HG03045 (cell line): ENCODE data around the gene PIGW.
"Not testable (repeated sequence)": the region's sequence is repeated elsewhere in the genome, so short reads cannot be mapped to it uniquely, and the experiment has no call there.

ENCODE experiments used
- ATAC-seq: cut with Tn5 transposase; IDR thresholded peaks from one replicate; pipeline ENCODE4 v1.9.1; 2021; ENCODE audit warnings: mild to moderate bottlenecking, moderate library complexity; ENCODE audit not compliant: unreplicated experiment

The PIGW gene

DNA sequence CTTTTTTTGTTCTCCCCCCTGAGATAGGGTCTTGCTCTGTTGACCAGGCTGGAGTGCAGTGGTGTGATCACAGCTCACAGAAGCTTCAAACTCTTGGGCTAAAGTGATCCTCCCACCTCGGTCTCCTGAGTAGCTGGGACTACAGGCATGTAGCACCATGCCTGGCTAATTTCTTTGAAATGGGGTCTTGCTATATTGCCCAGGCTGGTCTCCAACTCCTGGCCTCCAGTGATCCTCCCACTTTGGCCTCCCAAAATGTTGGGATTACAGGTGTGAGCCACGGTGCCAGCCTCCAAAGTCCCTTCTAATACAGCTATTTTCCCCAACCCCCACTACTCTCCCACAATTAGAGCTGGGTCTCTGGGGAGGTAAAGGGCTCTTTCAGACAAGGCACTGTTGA lies 26.3 kb upstream of the PIGW start:
- ATAC-seq: not testable (repeated sequence)

DNA sequence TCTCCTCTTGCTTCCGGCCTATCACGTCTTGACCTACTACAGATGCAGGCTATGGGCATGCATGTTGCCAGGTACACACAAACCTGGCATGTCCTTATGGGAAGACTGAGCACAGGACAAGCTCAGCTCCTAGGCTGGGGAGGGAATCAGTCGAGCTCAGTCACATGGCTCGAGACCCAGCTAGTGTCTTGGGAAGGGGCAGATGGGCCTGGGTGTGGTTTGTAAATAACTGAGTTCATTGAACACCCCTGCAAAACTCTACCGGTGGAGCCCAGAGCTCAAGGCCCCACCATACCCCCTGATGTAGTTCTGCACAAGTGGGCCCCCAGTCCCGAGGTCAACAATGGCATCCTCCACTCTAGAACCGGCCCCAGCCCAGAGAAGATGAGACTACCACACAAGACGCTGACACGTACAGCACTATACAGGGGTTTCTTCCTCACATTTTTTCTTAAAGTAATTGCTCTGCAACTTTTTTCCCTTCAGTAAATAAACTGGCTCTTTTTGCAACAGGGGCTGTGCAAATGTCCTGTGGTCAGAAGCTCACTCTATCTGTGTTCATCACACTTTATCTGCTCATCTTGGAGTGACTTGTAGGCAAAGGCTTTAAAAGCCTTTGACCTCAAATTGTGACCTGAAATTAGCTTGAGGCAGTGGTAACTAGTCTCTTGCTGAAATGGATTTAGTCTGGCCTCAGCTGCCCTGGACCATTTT lies 25.4 kb upstream of the PIGW start:
- no peak for ATAC-seq

DNA sequence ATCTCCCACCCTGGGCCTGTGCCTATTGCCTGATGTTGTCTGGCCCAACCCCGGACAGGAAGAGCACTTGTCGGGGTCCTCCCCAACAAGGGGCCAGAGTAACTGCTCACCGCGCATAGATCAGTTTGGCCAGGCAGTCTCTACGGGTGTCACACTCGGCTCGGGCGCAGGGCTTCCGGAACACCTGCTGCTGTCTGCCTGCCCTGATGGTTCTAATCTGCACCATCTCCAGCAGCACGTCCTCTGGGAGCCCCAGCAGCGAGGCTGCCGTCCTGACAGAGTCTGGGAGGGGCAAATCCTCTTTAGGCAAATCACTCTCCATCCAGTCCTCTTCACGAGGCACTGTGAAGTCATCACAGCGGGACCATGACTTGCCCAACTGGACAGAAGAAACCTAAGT lies 24.2 kb upstream of the PIGW start:
- ATAC-seq: no peak

DNA sequence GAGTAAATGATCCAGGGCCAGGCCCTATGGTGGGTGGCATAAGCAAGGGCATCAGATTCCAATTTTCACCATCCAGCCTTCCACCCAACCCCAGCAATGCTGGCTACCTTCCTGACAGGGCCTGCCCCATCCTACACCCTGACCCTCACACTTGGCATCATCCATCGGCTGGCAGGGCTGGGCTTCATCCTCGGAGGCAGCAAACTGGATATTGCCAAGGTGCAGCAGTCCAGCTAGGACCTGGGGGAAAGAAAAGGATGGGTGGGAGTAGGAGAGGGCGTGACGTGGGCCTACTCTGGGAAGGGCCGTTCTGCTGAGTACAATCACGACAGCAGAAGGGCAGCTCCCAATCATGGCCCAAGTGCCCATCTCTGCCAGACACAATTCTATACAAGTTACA lies 23.6 kb upstream of the PIGW start:
- no peak for ATAC-seq

DNA sequence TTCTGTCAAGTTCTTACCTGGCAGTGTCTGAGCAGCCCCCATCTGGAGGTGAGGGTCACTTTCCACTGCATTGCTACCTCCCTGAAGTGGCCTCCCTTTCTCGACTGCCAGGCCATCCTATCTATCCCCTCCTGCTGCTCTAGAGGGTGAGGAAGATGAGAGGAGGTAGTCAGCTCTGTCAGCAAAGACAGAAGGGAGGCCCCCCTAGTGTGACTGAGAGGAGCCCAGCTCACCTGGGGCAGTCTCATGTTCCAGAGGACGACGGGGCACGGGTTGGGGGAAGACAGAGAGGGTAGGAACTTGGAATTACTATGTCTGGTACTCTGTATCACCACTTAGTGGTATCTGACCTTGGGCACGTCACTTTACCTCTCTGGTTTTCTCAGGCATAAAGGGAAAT lies 22.1 kb upstream of the PIGW start:
- no peak for ATAC-seq

DNA sequence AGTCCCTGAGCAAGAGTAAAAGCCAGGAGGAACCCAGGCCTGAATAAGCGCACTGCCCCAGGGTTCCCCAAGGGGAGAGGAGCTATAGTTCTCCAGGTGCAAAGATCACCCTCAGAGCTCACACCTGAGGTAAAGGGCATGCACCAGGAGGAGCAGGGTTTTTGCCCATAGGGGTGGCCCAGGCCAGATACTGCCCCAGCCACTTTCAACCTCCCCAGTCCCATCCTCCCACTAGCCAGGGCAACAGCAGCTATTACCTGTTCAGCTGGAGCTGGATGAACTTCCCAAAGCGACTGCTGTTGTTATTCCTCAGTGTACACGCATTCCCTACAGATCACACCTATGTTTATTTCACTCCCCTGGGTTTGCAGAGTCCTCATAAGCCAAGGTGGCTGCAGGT lies 19.9 kb upstream of the PIGW start:
- no peak for ATAC-seq

DNA sequence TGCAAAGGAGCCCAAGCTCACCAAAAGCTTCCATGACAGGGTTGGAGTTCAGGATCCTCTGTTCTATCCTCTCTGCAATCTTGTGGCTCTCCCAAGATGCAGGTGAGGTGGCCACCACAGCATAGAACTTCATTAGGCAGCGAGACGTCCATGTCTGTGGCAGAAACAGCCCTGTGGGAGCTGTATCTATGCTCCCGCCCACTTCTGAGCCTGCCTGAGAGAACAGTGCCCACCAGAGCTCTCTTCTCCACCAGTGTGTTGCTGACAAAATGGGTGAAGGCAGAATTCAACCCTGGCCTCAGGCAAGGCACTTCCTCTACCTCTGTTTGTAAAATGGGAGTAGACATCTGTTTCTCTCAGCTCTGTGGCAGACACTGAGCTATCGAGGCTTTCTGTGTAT lies 18.9 kb upstream of the PIGW start:
- ATAC-seq: no peak

DNA sequence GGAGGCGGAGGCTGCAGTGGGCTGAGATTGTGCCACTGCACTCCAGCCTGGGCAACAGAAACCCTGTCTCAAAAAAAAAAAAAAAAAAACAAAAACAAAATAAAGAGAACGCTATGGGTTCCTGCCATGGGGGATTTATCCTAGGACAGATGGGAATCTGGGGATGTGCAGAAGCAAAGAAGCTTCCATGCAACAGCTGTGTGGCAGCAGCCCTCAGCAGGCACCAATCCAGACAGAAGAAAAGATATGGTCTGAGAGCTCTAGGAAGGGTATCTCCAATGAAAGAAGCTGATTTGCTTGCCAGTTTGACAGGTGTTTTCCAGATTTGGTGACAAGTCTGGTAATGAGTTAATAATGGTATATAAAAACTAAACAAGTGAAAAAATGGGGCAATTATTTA lies 11.7 kb upstream of the PIGW start:
- no peak for ATAC-seq

DNA sequence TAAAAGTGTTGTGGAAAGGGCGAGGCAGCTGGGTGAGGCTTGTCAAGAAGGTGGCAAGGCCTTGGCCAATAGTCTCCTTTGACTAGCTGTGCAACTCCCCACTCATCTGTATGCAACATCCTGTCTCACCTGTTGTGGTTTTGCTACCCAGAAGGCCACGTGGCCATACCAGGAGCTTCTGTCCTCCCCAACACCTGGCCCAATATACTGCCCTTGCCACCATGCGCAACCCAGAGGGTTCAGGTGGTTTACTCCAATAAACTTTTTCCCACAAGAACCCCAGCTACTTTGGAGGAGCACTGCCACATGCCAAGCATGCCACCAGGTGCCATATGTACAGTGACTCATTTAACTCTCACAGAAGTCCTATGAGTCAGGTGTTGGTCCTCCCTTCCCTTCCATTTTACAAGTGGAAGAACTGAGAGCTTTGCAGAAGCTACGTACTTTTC lies 10.3 kb upstream of the PIGW start:
- ATAC-seq: no peak

DNA sequence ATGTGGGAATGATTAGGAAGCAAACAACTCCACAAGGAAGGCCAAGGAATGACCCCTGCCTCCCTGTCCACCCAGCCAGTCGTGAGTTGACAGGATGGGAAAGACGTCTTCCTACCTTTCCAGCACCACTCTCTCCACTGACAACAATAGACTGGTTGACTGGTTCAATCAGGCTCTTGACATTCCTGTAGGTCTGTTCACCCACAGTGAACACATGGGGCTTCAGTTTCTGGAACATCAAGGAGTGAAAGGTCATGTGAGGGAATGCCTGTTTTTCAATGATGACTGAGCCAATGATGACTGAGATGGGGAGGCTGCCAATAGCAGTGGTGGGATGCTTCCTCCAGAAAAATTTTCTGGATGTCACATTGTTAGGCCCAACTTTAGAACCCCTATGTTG lies 9.7 kb upstream of the PIGW start:
- no peak for ATAC-seq

DNA sequence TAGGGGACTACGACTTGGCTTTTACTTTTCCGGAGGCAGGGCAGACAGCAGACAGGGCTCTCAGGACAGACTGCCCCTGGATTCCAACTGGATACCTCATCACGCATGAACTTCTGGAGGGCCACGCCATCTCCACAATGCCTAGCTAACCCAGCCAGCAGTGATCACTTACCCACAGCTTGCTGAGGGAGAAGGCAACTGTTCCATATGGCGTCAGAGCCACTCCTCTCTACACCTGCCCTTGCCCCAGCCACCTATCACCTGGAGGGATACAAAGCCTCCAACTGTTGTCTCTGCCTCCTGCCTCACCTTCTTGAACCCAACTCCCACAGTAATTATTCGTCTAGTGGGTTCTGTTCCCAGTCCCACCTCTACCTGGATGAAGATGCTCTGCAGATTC lies 8.9 kb upstream of the PIGW start:
- no peak for ATAC-seq

DNA sequence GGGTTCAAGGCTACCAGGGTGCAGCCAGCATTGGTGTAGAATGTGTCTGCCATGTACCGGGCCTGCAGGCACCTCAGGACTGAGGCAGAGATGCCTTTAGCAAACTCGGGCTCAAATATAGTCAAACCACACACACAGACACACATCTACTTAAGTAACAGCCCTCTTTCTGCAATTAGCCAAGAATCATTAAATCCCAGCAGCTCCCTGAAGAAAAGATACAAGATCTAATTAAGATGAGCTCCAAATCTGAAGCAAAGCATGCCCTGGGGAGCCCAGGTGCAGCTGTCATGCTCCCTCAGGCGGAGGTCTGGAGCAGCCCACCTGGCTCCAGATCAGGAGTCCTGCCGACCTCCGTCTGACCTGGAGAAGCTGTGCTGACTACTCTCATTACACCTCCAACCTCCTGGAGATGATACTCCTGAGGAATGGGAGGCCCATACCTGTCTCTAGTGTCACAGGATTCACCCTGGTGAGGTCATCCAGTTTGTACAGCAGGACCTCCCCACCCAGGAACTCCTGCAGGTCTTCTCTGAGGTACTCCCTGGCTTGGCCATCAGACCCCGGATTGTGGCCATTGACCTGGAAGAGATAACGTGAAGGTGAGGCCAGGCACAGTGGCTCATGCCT lies 7.1 kb upstream of the PIGW start:
- no peak for ATAC-seq

DNA sequence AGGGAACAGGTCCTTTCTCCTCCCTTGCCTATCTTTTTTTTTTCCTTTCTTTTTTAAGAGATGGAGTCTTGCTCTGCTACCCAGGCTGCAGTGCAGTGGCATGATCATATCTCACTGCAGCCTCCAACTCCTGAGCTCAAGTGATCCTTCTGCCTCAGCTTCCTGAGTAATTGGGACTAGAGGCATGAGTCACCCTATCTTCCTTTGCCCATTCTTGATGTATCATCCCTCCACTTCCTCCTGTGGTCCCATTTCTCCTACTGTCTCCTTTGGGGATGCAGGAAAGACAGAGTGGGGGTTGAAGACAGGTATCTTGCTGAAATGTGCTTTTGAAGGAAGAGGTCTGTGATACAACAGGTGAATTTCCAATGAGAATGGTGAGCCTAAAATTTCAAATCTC lies 5.7 kb upstream of the PIGW start:
- ATAC-seq: no peak

DNA sequence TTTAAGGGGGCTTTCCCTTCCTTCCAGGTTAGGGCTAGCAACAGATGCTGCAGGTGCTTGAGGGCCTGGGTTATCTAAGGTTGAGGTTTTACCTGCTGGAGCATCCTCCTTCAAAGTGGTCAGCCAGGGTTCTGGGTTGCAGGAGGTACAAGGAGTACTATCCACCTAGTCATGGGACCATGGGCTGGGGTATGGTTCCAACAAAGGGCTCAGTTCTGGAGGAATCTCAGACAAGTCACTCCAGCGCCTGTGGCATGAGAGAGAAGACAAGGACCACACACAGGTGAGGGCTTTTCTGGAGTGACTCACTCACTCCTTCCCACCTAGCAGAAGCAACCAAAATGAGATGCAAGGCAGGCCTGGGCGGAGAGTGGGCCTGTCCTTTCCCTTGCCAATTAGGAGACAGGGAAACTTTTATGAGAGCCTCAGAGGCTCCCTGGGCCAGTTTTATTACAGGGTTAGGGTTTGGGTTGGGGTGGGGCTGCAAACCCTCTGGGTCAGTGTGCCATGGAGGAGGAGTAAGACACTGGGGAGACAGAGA lies 2.3 kb upstream of the PIGW start:
- ATAC-seq: no peak

DNA sequence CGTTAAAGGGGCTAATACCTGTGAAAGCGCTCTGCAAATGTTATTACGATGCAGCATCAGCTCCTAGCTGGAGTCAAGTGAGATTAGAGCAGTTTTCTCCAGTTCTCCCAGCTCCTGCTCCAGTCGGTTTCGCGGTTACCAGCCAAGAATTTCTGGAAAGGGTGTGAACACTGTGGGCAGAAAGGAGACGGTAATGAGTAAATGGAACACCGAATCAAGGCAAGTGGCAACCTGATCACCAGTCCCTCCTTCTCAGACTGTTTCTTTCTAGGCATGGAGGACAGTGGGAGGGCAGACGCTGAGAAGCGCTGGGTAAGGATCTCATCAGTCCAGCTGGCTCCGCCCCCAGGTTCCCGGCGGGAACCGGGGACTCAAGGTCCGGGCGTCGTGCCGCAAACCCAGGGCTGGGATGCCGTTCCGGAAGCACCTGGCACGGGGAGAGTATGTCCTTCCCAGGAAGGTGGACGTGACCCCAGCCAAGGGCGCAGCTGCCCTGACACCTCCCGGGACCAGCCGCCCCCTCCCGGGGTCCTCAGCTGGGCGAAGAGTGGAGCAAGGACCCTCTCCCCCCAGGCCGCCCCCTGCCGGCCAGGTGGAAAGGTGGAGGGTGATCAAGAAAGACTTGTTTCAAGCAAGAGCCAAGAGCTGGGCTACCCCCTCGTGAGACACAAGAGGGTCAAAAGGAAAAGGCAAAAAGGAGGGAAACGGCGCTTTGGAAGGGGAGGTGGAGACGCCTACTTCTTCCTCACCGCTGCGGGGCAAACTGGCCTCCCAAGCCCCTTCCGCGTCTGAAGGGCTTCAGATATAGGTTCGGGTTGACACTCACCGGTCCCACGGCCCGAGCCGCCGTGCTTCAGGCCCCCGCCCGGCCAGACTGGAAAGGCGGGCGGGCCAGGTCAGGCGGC lies 600 bp upstream of the PIGW start:
- peak; percentile 31 for ATAC-seq

DNA sequence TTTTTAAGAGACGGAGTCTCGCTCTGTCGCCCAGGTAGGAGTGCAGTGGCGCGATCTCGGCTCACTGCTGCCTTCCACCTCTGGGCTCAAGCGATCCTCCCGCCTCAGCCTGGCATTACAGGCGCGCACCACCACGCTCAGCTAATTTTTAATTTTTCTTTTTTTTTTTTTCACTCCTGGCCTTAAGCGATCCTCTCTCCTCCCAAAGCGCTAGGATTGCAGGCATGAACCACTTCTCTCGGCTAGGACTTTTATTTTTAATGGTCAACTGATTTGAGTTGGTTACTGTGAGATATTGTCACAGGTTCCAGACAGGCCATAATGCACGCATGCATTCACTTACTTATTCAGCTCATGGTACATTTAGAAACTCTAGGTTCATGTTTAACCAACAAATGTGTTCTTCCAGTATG lies 888 bp downstream of the PIGW start:
- ATAC-seq: peak; percentile 14

DNA sequence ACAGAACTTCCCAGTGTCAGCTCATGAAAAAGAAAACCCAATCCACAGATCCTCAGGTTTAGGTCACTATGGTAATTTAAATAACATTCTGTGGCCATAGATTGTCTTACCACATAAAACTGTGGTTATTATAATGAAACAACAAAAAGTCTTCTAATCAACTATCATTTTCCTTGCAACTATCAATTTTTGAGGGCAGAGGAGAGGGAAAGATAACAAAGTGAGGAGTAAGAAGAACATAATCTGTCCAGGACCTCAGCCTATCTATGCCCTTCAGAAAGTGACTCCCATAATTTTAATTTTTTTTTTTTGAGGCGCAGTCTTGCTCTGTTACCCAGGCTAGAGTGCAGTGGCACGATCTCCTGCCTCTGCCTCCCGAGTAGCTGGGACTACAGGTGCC lies 5.9 kb downstream of the PIGW start:
- ATAC-seq: no peak

DNA sequence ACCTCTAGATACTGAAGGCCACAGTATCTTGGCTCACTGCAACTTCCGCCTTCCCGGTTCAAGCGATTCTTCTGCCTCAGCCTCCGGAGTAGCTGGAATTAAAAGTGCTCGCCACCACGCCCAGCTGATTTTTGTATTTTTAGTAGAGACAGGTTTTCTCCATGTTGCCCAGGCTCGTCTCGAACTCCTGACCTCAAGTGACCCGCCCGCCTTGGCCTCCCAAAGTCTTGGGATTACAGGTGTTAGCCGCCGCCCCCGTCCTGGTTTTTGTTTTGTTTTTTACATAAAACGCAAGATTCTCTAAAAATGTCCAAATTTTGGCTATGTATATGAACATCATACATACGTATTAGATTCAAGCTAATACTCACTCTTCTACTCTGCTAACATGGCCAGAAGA lies 8.0 kb downstream of the PIGW start:
- ATAC-seq: no peak

DNA sequence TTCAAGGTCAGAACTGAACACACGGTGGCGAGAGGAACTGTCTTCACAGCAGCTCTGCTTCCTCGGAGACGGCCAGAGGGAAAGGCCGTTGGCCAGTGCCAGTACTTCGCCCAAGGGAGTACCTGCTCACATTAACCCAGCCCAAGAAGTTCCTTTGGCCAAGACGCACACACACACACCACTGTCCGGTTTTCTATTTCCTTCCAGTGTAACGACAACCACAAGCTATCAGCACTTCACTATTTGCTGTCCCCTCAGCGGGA lies 9.2 kb downstream of the PIGW start:
- no peak for ATAC-seq

DNA sequence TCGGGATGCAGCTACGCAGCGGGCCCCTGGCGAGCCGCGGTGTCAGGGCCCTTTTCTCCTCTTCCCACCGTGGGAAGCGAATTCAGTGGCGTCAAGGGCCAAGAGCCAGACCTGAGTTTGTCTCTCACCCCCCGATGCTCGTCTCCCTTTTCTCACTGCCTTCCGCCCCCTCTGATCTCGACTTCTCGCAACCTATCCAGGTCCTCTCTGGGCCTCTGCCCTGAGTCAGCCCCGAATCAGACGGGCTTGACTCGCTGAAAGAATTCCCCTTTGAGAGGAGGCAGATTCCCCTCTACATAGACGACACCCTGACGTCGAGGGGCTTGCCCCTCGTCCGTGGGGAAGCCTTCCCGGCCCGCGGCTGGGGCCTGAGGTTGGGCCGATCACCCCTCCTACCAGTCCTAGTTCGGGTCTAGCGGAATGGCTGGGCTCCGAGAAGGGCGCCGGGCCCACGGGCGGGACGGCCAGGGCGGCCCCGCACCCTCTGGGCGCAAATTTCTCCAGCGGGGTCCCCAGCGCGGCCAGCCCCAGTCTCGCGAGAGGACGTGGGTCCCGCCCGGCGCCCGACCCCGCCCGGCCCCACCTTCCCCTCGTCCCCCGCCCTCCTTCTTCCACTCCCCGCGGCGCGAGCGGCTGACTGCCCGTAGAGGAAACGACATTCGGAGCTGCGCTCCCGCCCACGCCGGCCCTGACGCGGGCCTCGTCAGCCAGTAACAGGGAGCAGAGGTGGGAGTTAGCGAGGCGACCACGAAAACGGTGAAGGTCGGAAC lies 9.7 kb downstream of the PIGW start, which contains the start of gene GGNBP2:
Gene GGNBP2 (plus strand): TSS at position 613 of the 770 bp plus-strand sequence. CDS start 806 bp downstream, outside the sequence.
- peak; percentile 61 for ATAC-seq

DNA sequence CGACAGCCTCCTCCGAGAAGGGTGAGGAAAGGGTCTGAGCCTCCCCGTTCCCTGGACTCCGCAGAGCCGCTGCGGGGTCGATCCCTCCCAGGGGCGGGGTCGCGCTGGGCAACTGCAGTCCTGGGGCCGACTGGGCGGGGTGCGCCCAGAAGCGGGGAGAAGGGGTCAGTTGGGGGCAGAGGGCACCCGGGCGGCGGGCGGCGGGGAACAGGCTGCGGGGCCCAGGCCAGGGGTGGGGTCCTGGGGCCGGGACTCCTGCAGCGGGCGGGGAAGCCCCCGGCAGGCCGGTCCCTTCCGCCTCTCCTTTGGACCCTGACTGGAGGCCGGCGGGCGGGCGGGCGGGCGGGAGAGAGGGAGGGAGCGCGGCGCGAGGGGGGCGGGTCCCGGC lies 10.3 kb downstream of the PIGW start:
- ATAC-seq: peak; percentile 46
